ENCODE measurements around the gene TEX26.

- TF ChIP-seq REST (IDR thresholded peaks at IDR 0.05; ENCODE audit: insufficient read depth in 1 of 2, low read depth in 2 of 2, low read length in 2 of 2): no peak
- TF ChIP-seq TAF1 (IDR thresholded peaks at IDR 0.05; ENCODE audit: borderline replicate concordance, insufficient read depth, low read length): no peak
- no peak for TF ChIP-seq POLR2AphosphoS5 (IDR thresholded peaks at IDR 0.05; ENCODE audit: low read depth, low read length)
These were observed 52.2 kb downstream of the TEX26 start for GRCh38 chr13:30984620-30985019.

Data from PFSK-1 (cell line).